Neural crest cell (in vitro differentiated cells): Measurements from ENCODE around the gene C1orf122. TPM values are rescaled to one million over a fixed set of nuclear protein-coding genes. Genes with fewer than 3 reads are reported as not detected.

ENCODE experiments used
- DNase-seq: peaks from one replicate; pipeline ENCODE4 v3.0.0; 2021; ENCODE audit warnings: low read depth, mixed read lengths, low spot score
- H3K27ac Mint-ChIP-seq: one replicate; pipeline ENCODE4 v1.8.0; 2021; ENCODE audit warnings: mild to moderate bottlenecking, mixed read lengths; ENCODE audit not compliant: unreplicated experiment
- H3K27me3 Mint-ChIP-seq: 2 replicates; pipeline ENCODE4 v1.8.0; 2021; ENCODE audit warnings: low read depth, mild to moderate bottlenecking, mixed read lengths
- H3K36me3 Mint-ChIP-seq: 2 replicates; pipeline ENCODE4 v1.8.0; 2021; ENCODE audit warnings: low read depth, mild to moderate bottlenecking, mixed read lengths
- H3K4me1 Mint-ChIP-seq: 2 replicates; pipeline ENCODE4 v1.8.0; 2021; ENCODE audit warnings: mixed read lengths
- H3K4me3 Mint-ChIP-seq: one replicate; pipeline ENCODE4 v1.8.0; 2021; ENCODE audit warnings: mild to moderate bottlenecking, mixed read lengths
- H3K9me3 Mint-ChIP-seq: 2 replicates; pipeline ENCODE4 v1.8.0; 2021; ENCODE audit warnings: mixed read lengths
- CTCF ChIP-seq: fragments of 200-600 bp; sonication (generic); conservative IDR thresholded peaks from 2 replicates; pipeline ENCODE4 v1.5.0; 2021; ENCODE audit warnings: antibody characterized with exemption, mild to moderate bottlenecking
- total RNA-seq: library from RNA; stranded (reverse); gene quantifications from 2 replicates; pipeline ENCODE4 v1.2.1, GENCODE V29; 2021

Gene C1orf122
- total RNA-seq, 1 donor from 2014 or later, result 37.3 TPM

- TF ChIP-seq CTCF, result no peak
- no peak overlapping the region for H3K4me3 Mint-ChIP-seq
- no peak for DNase-seq
- no peaks in the 10 kb centered on the region for H3K36me3 Mint-ChIP-seq
- H3K9me3 Mint-ChIP-seq, result no peaks in the 10 kb centered on the region
- peaks cover 60% of the 10 kb centered on the region for H3K27me3 Mint-ChIP-seq
- no peak overlapping the region for H3K27ac Mint-ChIP-seq
- no peaks in the 10 kb centered on the region for H3K4me1 Mint-ChIP-seq
Measured at GRCh38 chr1:37778654-37779053, 28.9 kb upstream of the C1orf122 start.

DNA sequence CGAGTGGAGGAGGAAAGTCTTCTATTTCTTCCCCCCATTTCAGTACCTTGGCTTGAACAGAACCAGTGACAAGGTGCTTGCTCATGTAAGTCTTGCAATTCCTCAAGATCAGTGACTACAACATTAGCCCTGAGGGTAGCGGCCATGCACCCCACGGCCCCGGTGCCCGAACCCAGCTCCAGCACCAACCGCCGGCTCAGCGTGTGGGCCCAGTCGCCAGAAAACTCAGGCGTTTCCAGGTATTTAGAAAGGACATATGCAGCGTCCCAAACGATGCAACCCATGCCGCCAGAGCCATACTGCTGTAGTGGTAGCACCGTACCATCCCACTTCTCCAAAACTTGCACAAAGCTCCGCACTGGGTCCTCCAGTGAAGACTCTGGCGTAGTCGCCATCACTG, 25.1 kb upstream of the C1orf122 start:
- DNase-seq, result no peak
- H3K9me3 Mint-ChIP-seq, result no peaks in the 10 kb centered on the region
- H3K27me3 Mint-ChIP-seq, result peaks cover 83% of the 10 kb centered on the region
- no peaks in the 10 kb centered on the region for H3K4me1 Mint-ChIP-seq
- H3K36me3 Mint-ChIP-seq, result no peaks in the 10 kb centered on the region
- H3K27ac Mint-ChIP-seq, result no peak overlapping the region
- no peak for TF ChIP-seq CTCF
- no peak overlapping the region for H3K4me3 Mint-ChIP-seq

GRCh38 chr1:37792943-37793686, 14.5 kb upstream of the C1orf122 start:
- no peak for TF ChIP-seq CTCF
- Mint-ChIP-seq H3K27me3 (peaks cover 63% of the 10 kb centered on the region), H3K4me1 (peaks cover 14% of the 10 kb centered on the region), H3K4me3 (peak overlapping the region; percentile 56), H3K27ac (no peak overlapping the region), H3K9me3 (no peaks in the 10 kb centered on the region), H3K36me3 (no peaks in the 10 kb centered on the region)
- no peak for DNase-seq

GRCh38 chr1:37793773-37794371, 13.7 kb upstream of the C1orf122 start, which contains the start of gene MANEAL:
Gene MANEAL, plus strand, starts transcription at chr1:37793847. Its CDS starts 336 bp downstream, at chr1:37794183.
- peak; percentile 47 for DNase-seq
- Mint-ChIP-seq H3K9me3 (no peaks in the 10 kb centered on the region), H3K36me3 (no peaks in the 10 kb centered on the region), H3K4me3 (peak within 1 kb of the TSS; percentile 91), H3K27ac (no peak within 1 kb of the TSS), H3K27me3 (peaks cover 55% of the 10 kb centered on the region), H3K4me1 (peaks cover 14% of the 10 kb centered on the region)
- no peak for TF ChIP-seq CTCF

GRCh38 chr1:37794372-37795339, 12.9 kb upstream of the C1orf122 start:
- no peak overlapping the region for H3K27ac Mint-ChIP-seq
- H3K27me3 Mint-ChIP-seq, result peaks cover 50% of the 10 kb centered on the region
- no peaks in the 10 kb centered on the region for H3K9me3 Mint-ChIP-seq
- TF ChIP-seq CTCF, result no peak
- no peaks in the 10 kb centered on the region for H3K36me3 Mint-ChIP-seq
- peak overlapping the region; percentile 91 for H3K4me3 Mint-ChIP-seq
- peaks cover 14% of the 10 kb centered on the region for H3K4me1 Mint-ChIP-seq
- DNase-seq, result no peak
